Posterior cingulate gyrus (tissue), 11 donors: ENCODE results near the gene NDUFC2.
"Not testable (repeated sequence)": the region's sequence is repeated elsewhere in the genome, so short reads cannot be mapped to it uniquely, and the experiment has no call there.

ENCODE experiments used
- DNase-seq, 10 donors: peaks; one replicate each; pipeline versions ENCODE4 v3.0.0 to v3.0.0-alpha.2; 2020 to 2021; ENCODE audit warnings: mixed read lengths in 3 of 10
- intact Hi-C: fragments of 100-400 bp; cut with DNase I; formaldehyde crosslinking; loops from one replicate; pipeline ENCODE4 v1.15.1; 2023

The NDUFC2 gene

DNA sequence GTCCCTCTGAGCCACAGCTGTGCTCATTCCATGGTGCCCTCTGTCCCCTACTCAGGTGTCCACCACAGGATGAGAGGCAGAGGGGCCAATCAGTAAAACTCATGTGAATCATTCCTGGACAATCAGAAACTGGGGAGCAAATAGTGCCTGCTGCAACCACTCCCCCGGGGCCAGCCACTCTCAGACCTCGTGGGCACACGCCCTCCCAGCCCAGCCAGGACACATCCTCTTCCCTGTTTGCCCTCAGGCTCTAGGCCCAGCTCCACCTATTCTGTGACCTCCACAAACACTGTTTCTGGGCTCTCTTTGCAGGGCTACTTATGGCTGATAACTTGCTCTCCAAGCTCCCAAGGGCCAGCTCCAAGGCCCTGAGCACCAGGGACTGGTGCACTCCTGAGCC, 42.6 kb downstream of the NDUFC2 start:
- intact Hi-C loops, result no loop called here
- DNase-seq, result peak in 2 of 10 donors; percentile 55 to 78

- intact Hi-C loops, result no loop called here
- DNase-seq, result no peak
Observed at GRCh38 chr11:78036313-78036712, 43.3 kb downstream of the NDUFC2 start.

GRCh38 chr11:78034623-78035022, 45.0 kb downstream of the NDUFC2 start:
- peak in 2 of 10 donors; percentile 19 to 55 for DNase-seq
- intact Hi-C loops, result no loop called here

- no peak for DNase-seq
- intact Hi-C loops, result no loop called here
Observed at GRCh38 chr11:78033040-78033439, 46.6 kb downstream of the NDUFC2 start.

DNA sequence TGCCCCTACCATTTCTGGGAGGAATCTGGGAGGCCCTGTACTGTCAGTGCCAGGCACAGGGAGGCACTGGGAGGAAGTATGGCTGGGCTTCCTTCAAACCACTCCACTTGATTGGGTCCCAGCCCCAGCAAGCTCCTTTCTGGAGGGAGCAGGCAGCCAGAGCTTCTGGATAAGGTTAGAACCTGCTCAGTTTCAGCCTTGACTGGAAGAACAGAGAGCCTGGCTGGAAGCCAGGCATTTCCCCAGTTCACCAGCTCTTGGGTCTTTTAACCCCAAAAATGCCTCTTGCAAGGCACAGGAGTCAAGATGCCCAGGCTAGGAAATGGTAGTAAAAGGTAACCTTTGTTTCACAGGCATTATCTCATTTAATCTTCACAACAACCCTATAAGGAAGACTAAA, 47.6 kb downstream of the NDUFC2 start:
- no peak for DNase-seq
- intact Hi-C loops, result no loop called here

DNA sequence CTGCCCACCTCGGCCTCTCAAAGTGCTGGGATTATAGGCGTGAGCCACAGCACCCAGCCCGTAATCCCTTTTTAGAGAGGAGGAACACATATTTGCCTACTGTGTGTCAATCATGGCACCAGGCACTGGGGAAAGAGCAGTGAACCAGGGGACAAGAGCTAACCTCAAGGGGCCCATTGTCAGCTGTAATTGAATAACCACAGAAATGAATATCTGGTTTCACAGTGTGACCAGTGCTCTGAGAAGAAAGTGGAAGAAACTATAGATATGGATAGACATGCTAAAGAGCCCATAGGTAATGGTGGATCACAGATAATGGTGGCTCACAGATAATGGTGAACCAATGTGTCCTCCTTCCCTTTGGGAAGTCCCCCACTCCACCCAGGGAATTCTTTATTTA, 48.0 kb downstream of the NDUFC2 start:
- intact Hi-C loops, result loop anchor here (2.0 kb wide), 1 partner anchor 37 kb away; the partner anchor contains the start of gene INTS4
- no peak for DNase-seq

DNA sequence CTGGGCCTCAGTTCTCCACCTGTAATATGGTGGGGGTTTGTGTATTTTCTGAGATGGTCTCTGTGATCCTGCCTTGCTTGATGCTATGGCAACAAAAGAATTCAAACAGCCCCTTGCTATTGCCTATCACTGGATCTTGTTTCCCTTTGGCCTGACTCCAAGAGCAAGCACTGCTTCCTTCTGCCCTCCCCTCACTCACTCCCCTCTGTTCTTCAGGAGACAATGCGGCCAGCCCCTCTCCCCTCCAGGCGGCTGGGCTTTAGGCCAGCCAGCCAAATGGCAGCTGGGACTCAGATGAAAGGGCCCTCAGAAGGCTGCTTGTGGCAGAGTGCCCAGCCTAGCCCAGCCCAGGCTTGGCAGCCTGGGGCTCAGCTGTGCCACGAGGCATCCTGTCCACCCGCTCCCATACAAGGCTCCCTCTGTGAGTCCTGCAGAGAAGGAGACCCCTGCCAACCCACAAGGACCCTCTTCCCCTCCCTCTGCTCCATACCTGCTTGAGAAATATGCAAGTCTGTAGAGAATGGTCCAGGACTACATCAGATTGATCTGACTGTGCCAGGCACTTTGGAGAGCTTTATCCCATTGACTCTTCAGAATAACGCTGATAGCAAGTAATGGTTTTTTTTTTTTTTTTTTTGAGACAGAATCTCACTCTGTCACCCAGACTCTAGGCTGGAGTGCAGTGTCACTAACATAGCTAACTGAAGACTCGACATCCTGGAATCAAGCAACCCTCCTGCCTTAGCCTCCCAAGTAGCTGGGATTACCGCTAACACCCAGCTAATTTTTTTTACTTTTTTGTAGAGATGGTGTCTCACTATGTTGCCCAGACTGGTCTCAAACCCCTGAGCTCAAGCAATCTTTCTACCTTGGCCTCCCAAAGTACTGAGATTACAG, 49.0 kb downstream of the NDUFC2 start:
- DNase-seq, result peak; percentile 83 to 98 (median 89)
- intact Hi-C loops, result loop anchor here (2.0 kb wide), 1 partner anchor 36 kb away; the partner anchor contains the start of gene INTS4

- intact Hi-C loops, DNase-seq: not testable (repeated sequence)
Observed at GRCh38 chr11:78028423-78028822, 51.2 kb downstream of the NDUFC2 start.

DNA sequence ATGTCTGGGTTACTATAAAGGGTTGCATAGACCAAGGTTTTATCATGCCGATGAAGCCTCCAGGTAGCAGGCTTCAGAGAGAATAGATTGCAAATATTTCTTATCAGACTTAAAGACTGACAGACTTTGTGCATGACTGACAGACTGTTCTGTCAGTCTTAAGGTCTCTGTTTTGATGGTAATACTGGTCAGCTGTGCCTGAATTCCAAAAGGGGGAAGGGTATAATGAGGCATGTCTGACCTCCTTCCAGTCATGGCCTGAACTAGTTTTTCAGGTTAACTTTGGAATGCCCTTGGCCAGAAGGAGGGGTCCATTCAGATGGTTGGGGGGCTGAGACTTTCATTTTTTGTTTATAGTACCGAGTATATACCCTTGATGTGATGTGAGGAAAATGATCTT, 51.9 kb downstream of the NDUFC2 start:
- DNase-seq, result no peak
- intact Hi-C loops, result no loop called here

- no peak for DNase-seq
Observed at GRCh38 chr11:78025378-78025777, 54.3 kb downstream of the NDUFC2 start.

DNA sequence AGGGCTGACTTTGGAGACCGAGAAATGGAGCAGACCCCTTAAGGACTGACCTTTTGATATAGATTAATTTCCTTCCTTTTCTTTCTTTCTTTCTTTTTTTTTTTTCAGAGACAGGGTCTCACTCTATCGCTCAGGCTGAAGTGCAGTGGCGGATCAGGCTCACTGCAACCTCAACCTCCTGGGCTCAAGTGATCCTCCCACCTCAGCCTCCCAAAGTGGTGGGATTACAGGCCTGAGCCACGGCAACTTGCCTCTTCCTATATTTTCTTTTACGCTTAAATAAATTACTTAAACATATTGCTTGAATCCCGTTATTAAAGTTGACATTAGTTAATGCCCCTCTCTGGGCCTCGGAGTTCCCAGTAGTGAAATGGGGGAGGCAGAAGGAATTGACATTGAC, 56.2 kb downstream of the NDUFC2 start:
- no peak for DNase-seq
- intact Hi-C loops, result no loop called here

More at GRCh38 chr11:78025378-78025777, 54.3 kb downstream of the NDUFC2 start:
- intact Hi-C loops, result no loop called here

DNA sequence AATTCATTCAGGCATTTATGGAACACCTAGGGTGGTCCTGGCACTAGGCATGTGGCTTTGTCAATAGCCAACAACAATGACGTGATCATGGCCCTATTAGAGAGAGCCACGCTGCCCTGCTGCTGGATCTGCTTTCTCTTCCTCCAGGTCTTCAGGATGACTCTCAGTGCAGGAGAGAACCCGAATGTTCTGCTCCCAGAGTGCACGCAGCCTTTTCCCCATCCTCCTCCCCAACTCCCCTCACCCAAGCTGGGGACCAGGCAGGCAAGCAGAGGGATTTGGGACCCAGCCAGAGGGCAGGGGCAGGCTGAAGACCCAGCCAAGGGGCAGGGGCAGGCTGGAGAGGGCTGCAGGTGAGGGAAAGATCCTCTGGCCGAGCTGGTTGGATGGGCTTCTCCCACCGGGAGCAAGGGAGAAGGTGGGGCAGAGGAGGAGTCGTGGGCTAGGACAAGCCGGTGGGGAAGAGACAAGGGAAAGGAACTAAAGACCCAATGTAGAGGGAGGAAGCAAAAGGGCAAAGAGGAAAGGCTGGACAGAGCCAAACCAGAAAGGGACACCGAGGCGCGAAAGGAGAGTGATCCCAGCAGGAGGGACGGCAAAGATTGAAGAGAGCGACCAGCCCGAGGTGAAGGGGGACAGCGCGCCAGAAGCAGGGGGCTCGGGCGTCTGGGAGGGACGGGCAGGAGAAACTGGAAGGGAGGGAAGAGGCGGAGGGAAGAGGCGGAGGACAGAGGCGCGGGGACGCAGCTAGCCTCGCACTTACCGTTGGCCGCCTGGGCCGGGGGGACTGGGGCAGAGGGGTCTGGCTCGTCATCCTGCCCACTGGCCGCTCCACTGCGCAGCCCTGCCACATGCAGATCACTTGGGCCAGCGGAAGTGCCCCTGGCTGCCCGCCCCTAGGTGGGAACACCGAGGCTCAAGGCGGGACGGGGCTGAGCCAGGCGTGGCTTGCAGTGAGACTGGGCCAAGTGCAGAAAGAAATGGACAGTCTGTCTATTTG, 57.0 kb downstream of the NDUFC2 start, which contains the start of gene KCTD14:
KCTD14 (minus strand) TSS at position 880 of the 1,000 bp plus-strand sequence; CDS start at position 853, 27 bp downstream.
- DNase-seq, result no peak
- intact Hi-C loops, result no loop called here

- no peak for DNase-seq
- intact Hi-C loops, result no loop called here
Observed at GRCh38 chr11:78021611-78022010, 58.1 kb downstream of the NDUFC2 start.

DNA sequence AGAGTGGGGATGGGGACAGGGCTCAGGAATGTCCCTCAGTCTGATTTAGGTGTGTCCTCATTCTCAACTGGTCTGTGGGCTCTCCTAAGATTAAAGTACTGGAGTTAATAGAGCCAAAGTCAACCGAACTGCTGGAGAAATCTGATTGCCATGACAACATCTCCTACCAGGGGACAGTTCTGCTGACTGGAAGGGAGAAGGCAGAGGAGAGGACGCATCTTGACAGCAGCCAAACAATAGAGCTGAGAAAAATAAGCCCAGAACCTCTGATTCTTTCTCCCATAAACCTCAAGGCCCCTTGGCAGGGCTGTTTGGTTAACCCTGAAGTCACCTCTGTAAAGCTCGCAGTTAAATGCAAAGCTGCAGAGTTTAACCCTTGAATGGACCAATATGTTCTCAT, 59.4 kb downstream of the NDUFC2 start:
- intact Hi-C loops, result no loop called here
- no peak for DNase-seq

GRCh38 chr11:78019808-78020207, 59.9 kb downstream of the NDUFC2 start:
- no peak for DNase-seq
- intact Hi-C loops, result no loop called here
